Suprapubic skin (tissue), 4 donors: Measurements from ENCODE around the gene RASA3. TPM values are rescaled to one million over a fixed set of nuclear protein-coding genes. Genes with fewer than 3 reads are reported as not detected.

Experiments
- DNase-seq, 2 donors: peaks; one replicate each; pipeline ENCODE4 v3.0.0-alpha.2; 2019; ENCODE audit warnings: low spot score in 2 of 2
- H3K27ac ChIP-seq: fragments of 200-600 bp; sonication (generic); one replicate; pipeline ENCODE4 v1.5.1; 2019
- H3K27me3 ChIP-seq: fragments of 200-600 bp; sonication (generic); one replicate; pipeline ENCODE4 v1.5.1; 2019
- H3K36me3 ChIP-seq: fragments of 200-600 bp; sonication (generic); one replicate; pipeline ENCODE4 v1.5.1; 2019
- H3K4me1 ChIP-seq: fragments of 200-600 bp; sonication (generic); one replicate; pipeline ENCODE4 v1.5.1; 2019
- H3K4me3 ChIP-seq: fragments of 200-600 bp; sonication (generic); one replicate; pipeline ENCODE4 v1.5.1; 2019; ENCODE audit warnings: mild to moderate bottlenecking
- H3K9me3 ChIP-seq: fragments of 200-600 bp; sonication (generic); one replicate; pipeline ENCODE4 v1.5.1; 2019
- EP300 ChIP-seq: sonication (generic); formaldehyde crosslinking; IDR thresholded peaks from one replicate; pipeline ENCODE4 v1.6.1; 2017; ENCODE audit warnings: antibody characterized with exemption
- POLR2A ChIP-seq, 2 donors: fragments of 450-650 bp; IDR thresholded peaks; one replicate each; pipeline ENCODE4 v1.6.1; 2017; ENCODE audit warnings: antibody characterized with exemption in 2 of 2, mild to moderate bottlenecking in 2 of 2, moderate library complexity in 2 of 2
- POLR2AphosphoS5 ChIP-seq, 3 donors: sonication (generic); formaldehyde crosslinking; IDR thresholded peaks; one replicate each; pipeline ENCODE4 v1.6.1; 2017; ENCODE audit warnings: antibody characterized with exemption in 3 of 3
- WGBS: methylation state at CpG from one replicate; pipeline ENCODE4 v1.1.5; 2018; 5-methylcytosine and 5-hydroxymethylcytosine counted together
- total RNA-seq, 4 donors: library from RNA; depleted of rRNA; stranded (reverse); fragments of >200 nt; gene quantifications; one replicate each; pipeline ENCODE4 v1.1.0, GENCODE V29; 2016
- TF ChIP-seq, protein P1 (sequence below), 2 donors: fragments of 200-600 bp in 1 of 2; fragments of 450-650 bp in 1 of 2; sonication (generic) in 1 of 2; IDR thresholded peaks; one replicate each; pipeline ENCODE4 v1.5.1; 2016 to 2019; ENCODE audit warnings: antibody characterized with exemption in 2 of 2, mild to moderate bottlenecking in 1 of 2, moderate library complexity in 1 of 2

The RASA3 gene
- total RNA-seq, 4 donors from 2014 or later, result 15.3 to 37.1 (median 16.4) TPM

DNA sequence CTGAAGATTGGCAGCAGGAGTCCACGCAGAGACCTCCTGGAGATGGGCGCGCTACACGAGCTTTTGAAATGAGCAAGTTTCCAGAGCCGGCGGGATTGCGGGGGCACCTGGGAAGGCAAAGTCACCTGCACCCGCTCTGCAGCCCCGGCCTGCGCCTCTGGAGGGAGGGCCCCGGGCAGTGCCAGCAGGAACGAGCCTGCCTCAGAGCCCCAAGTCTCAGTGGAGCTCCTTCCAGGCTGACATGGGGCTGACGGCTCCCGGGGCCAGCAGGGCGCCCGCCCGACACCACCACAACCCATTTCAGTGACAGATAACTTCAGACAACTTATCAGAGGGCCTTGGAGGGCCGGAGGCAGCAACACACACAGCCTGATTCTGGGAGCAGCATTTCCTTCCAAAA lies 45.0 kb downstream of the RASA3 start:
- Histone ChIP-seq H3K4me1 (no peaks in the 10 kb centered on the region), H3K27me3 (no peaks in the 10 kb centered on the region), H3K4me3 (no peak overlapping the region), H3K9me3 (no peaks in the 10 kb centered on the region), H3K27ac (no peak overlapping the region), H3K36me3 (no peaks in the 10 kb centered on the region)
- TF ChIP-seq POLR2A (IDR thresholded peaks at IDR 0.05), result no peak
- no peak for TF ChIP-seq EP300
- no peak for TF ChIP-seq POLR2AphosphoS5 (IDR thresholded peaks at IDR 0.05)
- TF ChIP-seq, protein P1, sequence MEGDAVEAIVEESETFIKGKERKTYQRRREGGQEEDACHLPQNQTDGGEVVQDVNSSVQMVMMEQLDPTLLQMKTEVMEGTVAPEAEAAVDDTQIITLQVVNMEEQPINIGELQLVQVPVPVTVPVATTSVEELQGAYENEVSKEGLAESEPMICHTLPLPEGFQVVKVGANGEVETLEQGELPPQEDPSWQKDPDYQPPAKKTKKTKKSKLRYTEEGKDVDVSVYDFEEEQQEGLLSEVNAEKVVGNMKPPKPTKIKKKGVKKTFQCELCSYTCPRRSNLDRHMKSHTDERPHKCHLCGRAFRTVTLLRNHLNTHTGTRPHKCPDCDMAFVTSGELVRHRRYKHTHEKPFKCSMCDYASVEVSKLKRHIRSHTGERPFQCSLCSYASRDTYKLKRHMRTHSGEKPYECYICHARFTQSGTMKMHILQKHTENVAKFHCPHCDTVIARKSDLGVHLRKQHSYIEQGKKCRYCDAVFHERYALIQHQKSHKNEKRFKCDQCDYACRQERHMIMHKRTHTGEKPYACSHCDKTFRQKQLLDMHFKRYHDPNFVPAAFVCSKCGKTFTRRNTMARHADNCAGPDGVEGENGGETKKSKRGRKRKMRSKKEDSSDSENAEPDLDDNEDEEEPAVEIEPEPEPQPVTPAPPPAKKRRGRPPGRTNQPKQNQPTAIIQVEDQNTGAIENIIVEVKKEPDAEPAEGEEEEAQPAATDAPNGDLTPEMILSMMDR (IDR thresholded peaks at IDR 0.05), result no peak
- WGBS, result 95% methylated on average over 9 of the region's 18 CpGs
- peak; percentile 47 to 67 for DNase-seq

DNA sequence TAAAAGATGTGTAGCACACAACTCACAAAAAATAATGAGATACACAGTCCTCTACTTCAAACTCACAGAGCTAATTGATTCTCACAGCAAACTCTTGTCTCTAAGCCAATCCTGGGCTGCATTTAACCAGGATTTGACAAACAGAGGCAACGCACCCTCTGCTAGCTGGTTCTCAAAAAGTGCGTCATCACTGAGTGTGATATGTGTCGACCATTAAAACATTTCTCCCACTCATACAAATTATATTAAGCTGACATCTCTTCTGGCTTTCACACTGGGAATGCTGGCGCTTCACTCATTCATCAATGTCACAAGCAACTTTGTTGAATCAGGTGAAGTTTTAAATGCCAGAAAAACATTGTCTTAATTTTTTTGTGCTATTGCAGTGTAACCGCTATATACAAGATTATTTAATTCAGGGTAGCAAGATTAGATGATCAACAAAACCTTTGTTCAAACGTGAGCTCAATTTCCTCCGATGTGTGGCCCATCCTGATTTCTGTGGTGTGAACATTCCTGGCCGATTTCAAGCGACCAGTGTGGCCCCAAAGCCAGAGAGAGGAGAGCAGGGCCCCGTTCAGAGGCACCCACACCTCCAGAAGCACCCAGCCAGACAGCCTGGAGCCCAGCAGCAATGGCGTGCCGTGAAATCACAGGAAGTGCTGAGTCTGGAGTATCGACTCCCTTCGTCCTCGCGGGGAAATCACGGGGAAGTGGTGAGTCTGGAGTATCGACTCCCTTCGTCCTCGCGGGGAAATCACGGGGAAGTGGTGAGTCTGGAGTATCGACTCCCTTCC lies 49.4 kb downstream of the RASA3 start:
- H3K4me1 ChIP-seq, result peaks cover 20% of the 10 kb centered on the region
- WGBS, result 89% methylated on average over 22 of the region's 23 CpGs
- peak in 1 of 2 donors; percentile 38 for DNase-seq

DNA sequence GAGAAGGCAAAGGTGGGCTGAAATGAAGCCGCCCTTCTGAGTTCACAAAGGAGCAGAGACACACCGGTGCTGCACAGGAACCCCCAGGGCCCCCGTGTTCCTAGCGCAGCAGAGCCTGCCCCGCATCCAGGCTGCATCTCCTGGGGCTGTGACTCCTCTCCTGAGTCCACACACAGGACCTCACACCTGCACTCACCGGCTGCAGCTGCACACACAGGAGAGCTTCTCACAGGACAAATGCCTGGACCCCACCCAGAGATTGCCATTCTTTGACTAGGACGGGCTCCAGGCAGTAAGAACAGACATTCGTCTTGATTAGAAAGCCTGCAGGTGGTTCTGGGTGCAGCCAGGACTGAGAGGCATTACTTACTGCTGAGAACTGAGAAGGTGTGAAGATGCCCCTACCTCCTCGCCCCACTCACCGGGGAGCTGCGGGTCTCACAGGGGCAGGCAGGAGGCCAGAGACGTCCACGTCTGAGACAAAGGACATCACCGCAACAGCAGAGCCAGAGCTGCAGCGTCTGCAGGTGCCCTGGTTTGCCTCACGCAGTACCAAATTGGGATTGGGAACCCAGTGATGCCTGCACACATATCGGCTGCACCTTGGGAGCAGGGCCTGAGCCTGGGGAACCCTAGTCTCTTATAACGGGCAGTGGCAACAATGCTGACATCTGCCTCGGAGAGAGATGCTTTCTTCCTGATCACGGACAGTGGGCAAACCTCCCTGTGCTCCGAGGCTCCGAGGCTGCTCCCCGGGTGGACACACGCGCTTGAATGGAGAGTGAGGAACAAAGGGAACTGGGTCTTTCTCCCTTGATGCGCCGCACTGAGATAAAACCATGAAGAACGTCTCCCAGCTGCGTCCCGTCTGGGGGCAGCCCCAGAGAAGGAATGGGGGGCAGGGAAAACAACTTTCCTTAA lies 50.4 kb downstream of the RASA3 start:
- Histone ChIP-seq H3K4me1 (peaks cover 29% of the 10 kb centered on the region), H3K4me3 (no peak overlapping the region), H3K36me3 (no peaks in the 10 kb centered on the region), H3K9me3 (no peaks in the 10 kb centered on the region), H3K27me3 (no peaks in the 10 kb centered on the region), H3K27ac (no peak overlapping the region)
- WGBS, result 85% methylated on average over 19 of the region's 30 CpGs
- peak; percentile 55 to 62 for DNase-seq
- no peak for TF ChIP-seq POLR2A (IDR thresholded peaks at IDR 0.05)
- no peak for TF ChIP-seq EP300
- TF ChIP-seq POLR2AphosphoS5 (IDR thresholded peaks at IDR 0.05), result no peak

More for the DNA sequence above, 49.4 kb downstream of the RASA3 start:
- Histone ChIP-seq H3K27me3 (no peaks in the 10 kb centered on the region), H3K27ac (no peak overlapping the region), H3K9me3 (no peaks in the 10 kb centered on the region), H3K36me3 (no peaks in the 10 kb centered on the region), H3K4me3 (no peak overlapping the region)
- TF ChIP-seq, protein P1 (IDR thresholded peaks at IDR 0.05), result no peak
- TF ChIP-seq POLR2A (IDR thresholded peaks at IDR 0.05), result no peak

DNA sequence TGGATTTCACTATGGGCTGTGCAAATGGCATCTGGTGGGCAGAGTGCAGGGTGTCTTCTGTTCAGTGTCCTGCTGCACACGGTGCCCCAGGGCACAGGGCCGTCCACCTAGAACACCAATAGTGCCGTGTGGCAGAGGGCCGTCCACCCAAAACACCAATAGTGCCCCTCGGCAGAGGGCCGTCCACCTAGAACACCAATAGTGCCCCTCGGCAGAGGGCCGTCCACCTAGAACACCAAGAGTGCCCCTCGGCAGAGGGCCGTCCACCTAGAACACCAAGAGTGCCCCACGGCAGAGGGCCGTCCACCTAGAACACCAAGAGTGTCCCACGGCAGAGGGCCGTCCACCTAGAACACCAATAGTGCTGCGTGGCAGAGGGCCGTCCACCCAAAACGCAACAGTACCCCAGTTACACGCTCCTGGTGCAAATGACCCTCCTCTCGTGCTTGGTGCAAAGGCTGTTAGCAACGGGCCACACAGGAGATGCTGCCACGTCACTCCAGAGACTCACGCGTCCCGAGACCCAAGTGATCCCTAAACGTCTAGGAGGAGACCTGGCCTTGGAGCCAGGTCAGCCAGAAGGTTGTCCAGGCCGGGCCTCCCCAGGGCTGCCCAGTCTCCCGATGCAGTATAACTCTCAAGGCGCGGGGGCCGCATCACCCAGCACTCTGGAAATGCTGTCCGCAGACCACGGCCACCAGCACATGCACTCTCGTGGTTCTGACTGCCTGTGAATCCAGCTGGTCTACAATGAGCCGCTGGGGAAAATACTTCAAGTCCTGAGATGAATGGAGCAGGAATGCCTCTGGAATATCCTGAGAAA lies 51.5 kb downstream of the RASA3 start:
- TF ChIP-seq EP300 (no peak), POLR2A (IDR thresholded peaks at IDR 0.05) (no peak), POLR2AphosphoS5 (IDR thresholded peaks at IDR 0.05) (no peak)
- TF ChIP-seq, protein P1 (IDR thresholded peaks at IDR 0.05), result no peak
- Histone ChIP-seq H3K9me3 (no peaks in the 10 kb centered on the region), H3K4me3 (no peak overlapping the region), H3K36me3 (no peaks in the 10 kb centered on the region), H3K27ac (no peak overlapping the region), H3K4me1 (peaks cover 29% of the 10 kb centered on the region), H3K27me3 (no peaks in the 10 kb centered on the region)
- 93% methylated on average over 33 of the region's 34 CpGs for WGBS
- DNase-seq, result peak; percentile 59 to 84
